ENCODE results near the gene INTS2. TPM values are rescaled to one million over a fixed set of nuclear protein-coding genes. Genes with fewer than 3 reads are reported as not detected.
A peak's percentile ranks its signal among the peaks of the same experiment; 100 is the strongest.

The INTS2 gene
- total RNA-seq, 1 donor from 2014 or later = 41.6 TPM

DNA sequence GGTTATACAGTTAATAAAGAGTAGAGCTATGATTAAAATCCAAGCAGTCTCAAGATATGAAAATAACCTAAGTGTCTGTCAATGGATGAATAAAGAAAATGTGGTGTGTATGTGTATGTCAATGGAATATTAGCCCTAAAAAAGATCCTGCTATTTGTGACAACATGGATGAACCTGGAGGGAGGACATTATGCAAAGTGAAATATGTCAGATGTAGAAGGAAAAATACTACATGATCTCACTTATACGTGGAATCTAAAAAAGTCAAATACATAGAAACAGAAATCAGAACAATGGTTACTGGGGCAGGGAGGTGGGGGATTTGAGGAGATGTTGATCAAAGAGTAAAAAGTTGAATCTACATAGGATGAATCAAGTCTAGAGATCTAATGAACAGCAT is 84.9 kb downstream of the INTS2 start:
- Histone ChIP-seq H3K36me3 (peaks cover 37% of the 10 kb centered on the region), H3K4me1 (no peaks in the 10 kb centered on the region), H3F3A (ENCODE audit: low read depth) (no peaks in the 10 kb centered on the region), H3K9ac (no peak overlapping the region), H3K27ac (no peak overlapping the region), H3K9me3 (ENCODE audit: low read depth) (no peaks in the 10 kb centered on the region), H3K4me2 (no peak overlapping the region), H3K4me3 (no peak overlapping the region), H2AFZ (replicated peaks) (no peak overlapping the region), H4K20me1 (ENCODE audit: low read depth) (peaks cover 8% of the 10 kb centered on the region), H3K27me3 (no peaks in the 10 kb centered on the region), H3K79me2 (ENCODE audit: low read depth) (no peaks in the 10 kb centered on the region)
- no peak for DNase-seq (ENCODE audit: low spot score)
- H3K4me3 Mint-ChIP-seq = no peak overlapping the region
- H3K36me3 Mint-ChIP-seq = peaks cover 35% of the 10 kb centered on the region
- TF ChIP-seq EZH2 (IDR thresholded peaks at IDR 0.05) (no peak), EZH2phosphoT487 (IDR thresholded peaks at IDR 0.05) (no peak)
- TF ChIP-seq, protein P1, sequence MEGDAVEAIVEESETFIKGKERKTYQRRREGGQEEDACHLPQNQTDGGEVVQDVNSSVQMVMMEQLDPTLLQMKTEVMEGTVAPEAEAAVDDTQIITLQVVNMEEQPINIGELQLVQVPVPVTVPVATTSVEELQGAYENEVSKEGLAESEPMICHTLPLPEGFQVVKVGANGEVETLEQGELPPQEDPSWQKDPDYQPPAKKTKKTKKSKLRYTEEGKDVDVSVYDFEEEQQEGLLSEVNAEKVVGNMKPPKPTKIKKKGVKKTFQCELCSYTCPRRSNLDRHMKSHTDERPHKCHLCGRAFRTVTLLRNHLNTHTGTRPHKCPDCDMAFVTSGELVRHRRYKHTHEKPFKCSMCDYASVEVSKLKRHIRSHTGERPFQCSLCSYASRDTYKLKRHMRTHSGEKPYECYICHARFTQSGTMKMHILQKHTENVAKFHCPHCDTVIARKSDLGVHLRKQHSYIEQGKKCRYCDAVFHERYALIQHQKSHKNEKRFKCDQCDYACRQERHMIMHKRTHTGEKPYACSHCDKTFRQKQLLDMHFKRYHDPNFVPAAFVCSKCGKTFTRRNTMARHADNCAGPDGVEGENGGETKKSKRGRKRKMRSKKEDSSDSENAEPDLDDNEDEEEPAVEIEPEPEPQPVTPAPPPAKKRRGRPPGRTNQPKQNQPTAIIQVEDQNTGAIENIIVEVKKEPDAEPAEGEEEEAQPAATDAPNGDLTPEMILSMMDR (IDR thresholded peaks at IDR 0.05) = no peak
- no peak overlapping the region for H3K27ac Mint-ChIP-seq
- H3K4me1 Mint-ChIP-seq = no peaks in the 10 kb centered on the region
- no peaks in the 10 kb centered on the region for H3K9me3 Mint-ChIP-seq
- H3K27me3 Mint-ChIP-seq (ENCODE audit: insufficient read depth, low read depth) = no peaks in the 10 kb centered on the region

DNA sequence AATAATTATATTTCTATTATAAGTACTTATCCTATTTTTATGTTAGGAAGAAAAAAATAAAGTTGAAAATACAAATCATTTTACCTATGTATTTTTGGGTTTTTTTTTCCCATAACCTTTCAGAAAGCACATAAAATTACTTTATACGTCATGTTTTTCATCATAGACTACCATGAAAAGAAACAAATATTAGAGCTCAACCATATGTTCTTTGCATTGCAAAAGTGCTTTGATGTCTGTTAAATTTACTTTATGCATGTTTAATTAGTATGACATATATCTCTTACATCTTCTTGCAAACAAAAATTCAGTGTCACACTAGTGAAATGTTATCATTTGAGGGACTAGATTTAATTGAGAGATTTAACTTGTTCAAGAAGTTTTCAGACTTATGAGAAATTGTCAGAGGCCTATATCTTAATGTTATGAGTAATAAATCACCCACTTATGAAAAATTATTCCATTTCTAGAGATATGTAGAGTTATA is 88.4 kb downstream of the INTS2 start:
- Mint-ChIP-seq H3K9me3 (no peaks in the 10 kb centered on the region), H3K4me1 (no peaks in the 10 kb centered on the region), H3K4me3 (no peak overlapping the region), H3K27ac (no peak overlapping the region), H3K36me3 (peaks cover 20% of the 10 kb centered on the region), H3K27me3 (ENCODE audit: insufficient read depth, low read depth) (no peaks in the 10 kb centered on the region)
- no peak overlapping the region for H3K27ac ChIP-seq
- H3K79me2 ChIP-seq (ENCODE audit: low read depth) = no peaks in the 10 kb centered on the region
- no peak overlapping the region for H3K4me3 ChIP-seq
- H3K27me3 ChIP-seq = no peaks in the 10 kb centered on the region
- no peak for DNase-seq (ENCODE audit: low spot score)
- H4K20me1 ChIP-seq (ENCODE audit: low read depth) = peaks cover 11% of the 10 kb centered on the region
- no peak overlapping the region for H3K4me2 ChIP-seq
- TF ChIP-seq, protein P1 (IDR thresholded peaks at IDR 0.05) = no peak
- TF ChIP-seq EZH2 (IDR thresholded peaks at IDR 0.05) (no peak), EZH2phosphoT487 (IDR thresholded peaks at IDR 0.05) (no peak)
- no peak overlapping the region for H3K9ac ChIP-seq
- no peaks in the 10 kb centered on the region for H3K9me3 ChIP-seq (ENCODE audit: low read depth)
- no peak overlapping the region for H2AFZ ChIP-seq (replicated peaks)
- peaks cover 10% of the 10 kb centered on the region for H3K36me3 ChIP-seq
- no peaks in the 10 kb centered on the region for H3K4me1 ChIP-seq
- no peaks in the 10 kb centered on the region for H3F3A ChIP-seq (ENCODE audit: low read depth)

DNA sequence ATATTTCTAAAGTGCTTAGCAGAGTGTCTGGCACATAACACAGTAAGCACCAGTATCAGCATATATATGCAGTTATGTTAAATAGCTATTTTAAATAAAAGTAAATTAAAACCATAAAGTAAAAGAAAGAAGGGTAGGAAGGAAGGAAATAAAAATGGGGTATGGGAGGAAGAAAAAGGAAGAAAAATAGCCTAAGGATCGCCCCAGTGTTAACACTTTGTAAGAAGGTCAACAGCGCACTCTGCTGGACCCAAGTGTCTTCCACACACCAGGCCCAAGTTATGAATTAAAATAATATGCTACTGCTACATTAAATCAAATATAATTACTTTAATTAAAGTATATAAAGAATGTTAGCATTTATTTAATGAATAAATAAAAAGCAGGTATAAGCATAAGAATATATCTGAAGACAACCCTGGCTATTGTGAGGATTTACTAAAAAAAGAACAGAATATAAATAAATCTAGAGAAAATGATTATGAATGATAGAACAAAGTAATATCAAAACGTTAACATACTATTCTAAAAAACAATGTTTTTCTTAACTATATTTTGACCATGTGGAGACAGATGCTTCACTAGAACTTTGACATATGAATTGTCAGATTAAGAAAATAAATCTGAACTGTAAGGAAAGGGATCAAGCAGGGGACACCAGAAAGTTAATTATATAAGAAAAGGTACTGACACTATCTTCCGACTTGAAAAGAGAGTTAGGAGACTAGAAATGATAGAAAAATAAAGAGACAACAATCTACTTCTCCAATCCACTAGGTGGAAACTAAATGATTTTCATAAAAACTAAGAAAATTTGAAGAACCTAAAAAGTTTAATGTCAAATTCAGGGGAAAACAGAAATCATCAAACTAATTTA is 90.4 kb downstream of the INTS2 start:
- H3K4me1 Mint-ChIP-seq = no peaks in the 10 kb centered on the region
- no peak for TF ChIP-seq EZH2phosphoT487 (IDR thresholded peaks at IDR 0.05)
- TF ChIP-seq, protein P1 (IDR thresholded peaks at IDR 0.05) = peak; percentile 73
- no peak overlapping the region for H3K4me3 Mint-ChIP-seq
- H3K27me3 Mint-ChIP-seq (ENCODE audit: insufficient read depth, low read depth) = no peaks in the 10 kb centered on the region
- H3K4me3 ChIP-seq = no peak overlapping the region
- H3K4me2 ChIP-seq = no peak overlapping the region
- H3K36me3 Mint-ChIP-seq = peaks cover 9% of the 10 kb centered on the region
- H3K79me2 ChIP-seq (ENCODE audit: low read depth) = no peaks in the 10 kb centered on the region
- H3K27ac ChIP-seq = no peak overlapping the region
- no peaks in the 10 kb centered on the region for H3K9me3 ChIP-seq (ENCODE audit: low read depth)
- no peak overlapping the region for H2AFZ ChIP-seq (replicated peaks)
- no peaks in the 10 kb centered on the region for H3K4me1 ChIP-seq
- no peaks in the 10 kb centered on the region for H3K27me3 ChIP-seq
- no peaks in the 10 kb centered on the region for H3K9me3 Mint-ChIP-seq
- H3K36me3 ChIP-seq = peaks cover 2% of the 10 kb centered on the region
- H3F3A ChIP-seq (ENCODE audit: low read depth) = no peaks in the 10 kb centered on the region
- H4K20me1 ChIP-seq (ENCODE audit: low read depth) = peaks cover 11% of the 10 kb centered on the region
- no peak overlapping the region for H3K9ac ChIP-seq
- H3K27ac Mint-ChIP-seq = no peak overlapping the region
- DNase-seq (ENCODE audit: low spot score) = peak; percentile 74
